Stimulated activated naive CD8-positive, alpha-beta T cell treated with anti-CD3 and anti-CD28 coated beads, Interleukin-15, Interleukin-2, amounts not matched to agents 100 ng/mL and 50 ng/mL, for 24 hours (primary cell): Measurements from ENCODE around the gene STX8.
A peak's percentile ranks its signal among the peaks of the same experiment; 100 is the strongest.

ENCODE experiments used
- H3K27ac Mint-ChIP-seq: one replicate; pipeline ENCODE4 v1.8.0; 2021; ENCODE audit warnings: mild to moderate bottlenecking, mixed read lengths
- H3K27me3 Mint-ChIP-seq: one replicate; pipeline ENCODE4 v1.8.0; 2021; ENCODE audit warnings: mixed read lengths
- H3K36me3 Mint-ChIP-seq: one replicate; pipeline ENCODE4 v1.8.0; 2021; ENCODE audit warnings: low read depth, mixed read lengths
- H3K4me1 Mint-ChIP-seq: one replicate; pipeline ENCODE4 v1.8.0; 2021; ENCODE audit warnings: low read depth, mixed read lengths
- H3K4me3 Mint-ChIP-seq: one replicate; pipeline ENCODE4 v1.8.0; 2021; ENCODE audit warnings: mild to moderate bottlenecking, mixed read lengths
- H3K9me3 Mint-ChIP-seq: one replicate; pipeline ENCODE4 v1.8.0; 2021; ENCODE audit warnings: mixed read lengths

STX8 gene

DNA sequence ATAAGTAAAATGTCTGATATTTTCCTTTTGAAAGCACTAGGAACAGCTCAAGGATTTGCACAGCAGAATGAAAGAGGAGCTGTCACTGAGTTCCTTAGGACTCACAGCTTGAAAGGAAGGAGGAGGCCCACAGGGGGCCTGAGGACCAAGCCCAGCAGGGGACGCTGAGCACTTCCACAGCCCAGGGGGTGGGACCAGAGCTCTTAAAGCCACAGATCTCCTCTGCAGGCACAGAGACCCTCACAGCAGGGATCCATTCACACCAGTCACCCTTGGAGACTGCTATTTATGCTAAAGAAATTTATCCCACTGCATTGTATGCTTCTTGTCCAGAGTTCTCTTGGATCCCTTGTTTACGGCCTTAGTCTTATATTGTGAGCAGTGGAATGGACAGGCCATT, 253.3 kb downstream of the STX8 start:
- Mint-ChIP-seq H3K4me3 (no peak overlapping the region), H3K36me3 (peaks cover 12% of the 10 kb centered on the region), H3K4me1 (no peaks in the 10 kb centered on the region), H3K27ac (no peak overlapping the region), H3K27me3 (no peaks in the 10 kb centered on the region), H3K9me3 (peaks cover 8% of the 10 kb centered on the region)

DNA sequence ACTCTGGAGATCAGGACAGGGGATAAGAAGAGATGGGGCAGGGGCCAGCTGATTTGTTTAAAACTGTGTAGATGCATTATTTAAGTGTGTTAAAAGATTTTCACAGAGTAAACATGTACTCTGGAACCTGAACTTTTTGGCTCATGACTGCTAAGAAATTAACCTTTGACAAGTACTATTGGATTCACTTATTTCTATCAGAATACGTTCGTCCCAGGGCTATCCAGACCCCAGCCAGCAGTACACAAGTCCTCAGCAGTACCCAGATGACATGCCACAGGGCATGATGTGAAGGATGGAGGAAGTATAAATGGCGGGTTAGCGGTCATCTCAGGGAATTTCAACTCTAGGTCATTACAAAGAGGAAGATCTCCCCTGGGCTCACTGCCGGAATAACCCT, 253.7 kb downstream of the STX8 start:
- Mint-ChIP-seq H3K27me3 (no peaks in the 10 kb centered on the region), H3K4me3 (no peak overlapping the region), H3K36me3 (peaks cover 15% of the 10 kb centered on the region), H3K9me3 (peaks cover 11% of the 10 kb centered on the region), H3K4me1 (no peaks in the 10 kb centered on the region), H3K27ac (no peak overlapping the region)

DNA sequence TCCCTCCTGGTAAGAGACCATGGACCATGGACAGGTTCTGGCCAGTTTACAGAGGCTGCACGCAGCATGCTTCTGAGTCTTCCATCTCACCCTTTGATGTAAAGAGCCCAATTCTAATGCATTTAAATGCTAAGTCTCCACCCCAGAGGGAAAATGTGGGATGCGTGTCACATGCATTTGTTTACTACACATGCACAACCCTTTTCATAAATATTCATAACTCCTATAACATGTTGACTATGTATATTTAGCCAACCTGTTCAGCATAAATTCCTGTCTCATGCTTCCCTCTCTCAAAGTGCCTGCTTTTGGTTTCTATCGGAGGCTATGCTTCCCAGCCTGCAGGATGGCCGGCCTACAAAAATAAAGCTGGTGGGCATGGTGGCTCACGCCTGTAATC, 260.3 kb downstream of the STX8 start:
- H3K27me3 Mint-ChIP-seq, result no peaks in the 10 kb centered on the region
- peaks cover 23% of the 10 kb centered on the region for H3K36me3 Mint-ChIP-seq
- H3K9me3 Mint-ChIP-seq, result peaks cover 13% of the 10 kb centered on the region
- no peak overlapping the region for H3K27ac Mint-ChIP-seq
- no peak overlapping the region for H3K4me3 Mint-ChIP-seq
- no peaks in the 10 kb centered on the region for H3K4me1 Mint-ChIP-seq

DNA sequence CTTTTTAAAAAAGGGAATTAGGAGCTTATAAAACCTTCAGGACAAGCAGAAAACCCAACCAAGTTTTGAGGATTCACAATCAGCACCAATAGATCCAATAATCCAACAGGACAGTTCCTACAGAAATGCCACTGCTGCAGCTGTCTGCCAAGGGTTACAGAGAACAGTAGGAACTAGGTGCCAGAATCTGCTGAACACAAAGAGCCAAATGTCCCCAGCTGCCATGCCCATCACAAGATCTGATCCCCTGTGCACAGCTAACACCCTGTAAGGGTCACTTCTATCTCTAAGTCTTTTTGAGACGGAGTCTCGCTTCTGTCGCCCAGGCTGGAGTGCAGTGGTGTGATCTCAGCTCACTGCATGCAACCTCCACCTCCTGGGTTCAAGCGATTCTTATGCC, 262.3 kb downstream of the STX8 start:
- Mint-ChIP-seq H3K27me3 (no peaks in the 10 kb centered on the region), H3K9me3 (peaks cover 8% of the 10 kb centered on the region), H3K36me3 (peaks cover 14% of the 10 kb centered on the region), H3K27ac (no peak overlapping the region), H3K4me1 (no peaks in the 10 kb centered on the region), H3K4me3 (no peak overlapping the region)

DNA sequence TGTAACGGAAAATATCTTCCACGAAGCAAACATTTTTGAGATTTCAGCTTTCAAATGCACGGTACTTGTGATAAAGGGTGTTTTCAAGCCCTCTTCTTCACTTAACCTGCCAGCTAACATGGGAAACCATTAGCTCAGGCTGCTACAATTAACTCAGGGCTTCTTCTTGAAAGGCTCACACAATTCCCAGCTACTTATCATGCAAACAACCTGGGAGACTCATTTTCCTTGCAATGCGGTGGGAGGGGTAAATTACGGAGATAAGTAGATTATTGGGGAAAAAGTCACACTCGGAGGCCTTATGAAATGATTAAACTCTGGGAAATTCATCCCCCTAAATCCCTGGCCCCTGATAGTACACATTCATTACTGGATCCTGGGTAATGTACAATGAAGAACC, 266.4 kb downstream of the STX8 start:
- Mint-ChIP-seq H3K9me3 (no peaks in the 10 kb centered on the region), H3K27me3 (no peaks in the 10 kb centered on the region), H3K36me3 (peaks cover 4% of the 10 kb centered on the region), H3K4me1 (no peaks in the 10 kb centered on the region), H3K27ac (no peak overlapping the region), H3K4me3 (no peak overlapping the region)

DNA sequence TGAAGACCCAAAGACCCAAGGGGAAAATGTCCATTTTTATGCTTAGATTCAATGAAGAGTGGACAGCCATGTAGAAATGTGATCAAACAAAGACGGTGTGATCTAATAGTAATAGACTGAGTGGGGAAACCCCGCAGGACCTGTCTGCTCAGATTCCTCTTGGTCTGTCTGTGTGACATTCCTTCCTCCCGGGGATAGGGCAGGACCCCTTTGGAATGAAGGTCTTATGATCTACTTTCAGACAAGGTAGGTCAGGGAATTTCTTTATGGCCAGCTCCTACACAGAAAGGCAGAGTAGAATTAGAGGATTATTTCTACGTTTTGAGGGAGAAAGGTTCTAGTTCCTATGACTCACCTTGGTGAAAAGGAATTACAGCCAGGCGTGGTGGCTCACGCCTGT, 267.6 kb downstream of the STX8 start:
- no peaks in the 10 kb centered on the region for H3K4me1 Mint-ChIP-seq
- no peak overlapping the region for H3K4me3 Mint-ChIP-seq
- H3K27me3 Mint-ChIP-seq, result no peaks in the 10 kb centered on the region
- peaks cover 4% of the 10 kb centered on the region for H3K36me3 Mint-ChIP-seq
- no peaks in the 10 kb centered on the region for H3K9me3 Mint-ChIP-seq
- H3K27ac Mint-ChIP-seq, result no peak overlapping the region

- peaks cover 2% of the 10 kb centered on the region for H3K36me3 Mint-ChIP-seq
- H3K9me3 Mint-ChIP-seq, result no peaks in the 10 kb centered on the region
- H3K27me3 Mint-ChIP-seq, result no peaks in the 10 kb centered on the region
- H3K4me3 Mint-ChIP-seq, result no peak overlapping the region
- peaks cover 3% of the 10 kb centered on the region for H3K4me1 Mint-ChIP-seq
- H3K27ac Mint-ChIP-seq, result no peak overlapping the region
Measured at GRCh38 chr17:9307313-9307998, 268.2 kb downstream of the STX8 start.

- Mint-ChIP-seq H3K27ac (no peak overlapping the region), H3K9me3 (no peaks in the 10 kb centered on the region), H3K27me3 (no peaks in the 10 kb centered on the region), H3K36me3 (no peaks in the 10 kb centered on the region), H3K4me3 (no peak overlapping the region), H3K4me1 (peaks cover 4% of the 10 kb centered on the region)
Measured at GRCh38 chr17:9306086-9306485, 269.5 kb downstream of the STX8 start.

DNA sequence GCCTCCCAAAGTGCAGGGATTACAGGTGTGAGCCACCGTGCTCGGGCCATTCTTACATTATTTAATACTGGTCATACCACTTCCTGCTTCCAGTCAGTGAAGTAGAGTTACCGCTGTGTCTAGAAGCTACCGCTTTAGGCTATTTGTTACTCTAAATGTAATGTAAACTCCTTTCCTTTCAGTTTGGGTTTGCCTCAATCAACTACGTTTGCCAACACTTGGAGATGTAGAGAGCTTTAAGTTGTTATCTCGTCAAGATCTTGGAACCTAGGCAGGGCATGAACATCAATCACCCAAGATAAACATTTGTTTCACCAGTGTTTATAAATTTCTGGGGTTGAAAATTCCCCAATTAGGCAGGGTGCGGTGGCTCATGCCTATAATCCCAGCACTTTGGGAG, 275.9 kb downstream of the STX8 start:
- Mint-ChIP-seq H3K4me1 (peaks cover 9% of the 10 kb centered on the region), H3K27me3 (no peaks in the 10 kb centered on the region), H3K36me3 (peaks cover 6% of the 10 kb centered on the region), H3K27ac (no peak overlapping the region), H3K9me3 (no peaks in the 10 kb centered on the region), H3K4me3 (no peak overlapping the region)

- no peaks in the 10 kb centered on the region for H3K9me3 Mint-ChIP-seq
- peaks cover 13% of the 10 kb centered on the region for H3K4me1 Mint-ChIP-seq
- no peaks in the 10 kb centered on the region for H3K27me3 Mint-ChIP-seq
- no peak overlapping the region for H3K4me3 Mint-ChIP-seq
- no peak overlapping the region for H3K27ac Mint-ChIP-seq
- H3K36me3 Mint-ChIP-seq, result peaks cover 6% of the 10 kb centered on the region
Measured at GRCh38 chr17:9298776-9299295, 276.8 kb downstream of the STX8 start.

DNA sequence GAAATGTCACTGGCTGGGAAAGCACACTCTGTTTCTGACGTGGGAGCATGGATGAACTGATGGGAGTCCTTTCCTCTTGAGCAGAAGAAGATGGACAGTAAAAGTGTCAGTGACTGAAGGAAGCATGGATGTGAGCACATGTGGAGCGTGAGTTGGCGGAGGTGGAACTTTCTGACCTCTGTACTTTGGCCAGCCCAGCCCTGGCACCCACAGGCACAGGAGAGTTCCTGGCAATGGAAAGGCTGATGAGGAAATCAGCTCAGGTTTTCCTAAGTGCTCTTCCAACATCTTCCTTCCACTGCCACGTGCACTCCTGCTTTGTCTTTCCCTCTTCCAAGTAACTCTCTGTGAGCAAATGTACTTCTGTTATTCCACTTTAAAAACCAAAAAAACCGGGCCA, 277.5 kb downstream of the STX8 start:
- peaks cover 6% of the 10 kb centered on the region for H3K36me3 Mint-ChIP-seq
- H3K27ac Mint-ChIP-seq, result no peak overlapping the region
- H3K9me3 Mint-ChIP-seq, result no peaks in the 10 kb centered on the region
- no peaks in the 10 kb centered on the region for H3K27me3 Mint-ChIP-seq
- H3K4me3 Mint-ChIP-seq, result no peak overlapping the region
- peaks cover 13% of the 10 kb centered on the region for H3K4me1 Mint-ChIP-seq

- Mint-ChIP-seq H3K27ac (peak overlapping the region; percentile 26), H3K4me1 (peaks cover 39% of the 10 kb centered on the region), H3K36me3 (peaks cover 6% of the 10 kb centered on the region), H3K4me3 (no peak overlapping the region), H3K9me3 (no peaks in the 10 kb centered on the region), H3K27me3 (no peaks in the 10 kb centered on the region)
Measured at GRCh38 chr17:9294661-9295210, 280.9 kb downstream of the STX8 start.

- Mint-ChIP-seq H3K27me3 (no peaks in the 10 kb centered on the region), H3K36me3 (peaks cover 3% of the 10 kb centered on the region), H3K9me3 (no peaks in the 10 kb centered on the region), H3K4me1 (peaks cover 52% of the 10 kb centered on the region), H3K27ac (no peak overlapping the region), H3K4me3 (no peak overlapping the region)
Measured at GRCh38 chr17:9292561-9292941, 283.1 kb downstream of the STX8 start.

DNA sequence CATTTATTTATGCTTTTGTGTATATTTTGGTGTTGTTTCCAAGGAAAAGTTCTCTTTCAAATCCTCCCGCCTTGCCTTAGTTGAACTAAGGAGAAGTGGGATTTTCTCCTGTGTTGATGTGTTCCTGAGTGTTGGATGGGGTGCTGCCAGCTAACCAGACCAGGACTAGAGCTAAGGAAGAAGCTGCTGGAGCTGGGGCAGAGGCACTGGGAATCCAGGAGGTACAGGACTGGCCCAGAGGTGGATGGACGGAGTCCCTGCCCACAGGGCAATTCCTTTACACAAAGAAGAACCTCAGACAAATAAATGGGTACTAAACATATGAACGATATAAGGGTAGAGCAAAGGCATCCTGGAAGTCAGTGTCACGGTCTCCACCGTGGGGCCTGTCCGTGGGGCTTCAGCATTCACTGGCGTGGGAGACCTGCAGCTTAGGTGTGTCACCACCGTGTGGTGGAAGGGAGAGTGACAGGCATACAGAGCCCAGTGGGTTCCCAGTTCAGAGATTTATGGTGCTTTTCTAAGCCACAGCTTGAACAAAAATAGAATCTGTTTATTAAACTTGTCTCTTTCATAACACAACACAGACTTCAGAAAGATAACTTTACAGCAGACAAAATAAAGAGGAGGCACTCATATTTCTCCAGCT, 283.6 kb downstream of the STX8 start:
- Mint-ChIP-seq H3K27ac (no peak overlapping the region), H3K4me1 (peaks cover 50% of the 10 kb centered on the region), H3K4me3 (no peak overlapping the region), H3K27me3 (no peaks in the 10 kb centered on the region), H3K36me3 (peaks cover under 1% of the 10 kb centered on the region), H3K9me3 (no peaks in the 10 kb centered on the region)

- H3K9me3 Mint-ChIP-seq, result no peaks in the 10 kb centered on the region
- H3K27me3 Mint-ChIP-seq, result no peaks in the 10 kb centered on the region
- H3K4me1 Mint-ChIP-seq, result peaks cover 56% of the 10 kb centered on the region
- peak overlapping the region; percentile 42 for H3K4me3 Mint-ChIP-seq
- no peaks in the 10 kb centered on the region for H3K36me3 Mint-ChIP-seq
- peak overlapping the region; percentile 61 for H3K27ac Mint-ChIP-seq
Measured at GRCh38 chr17:9290226-9290613, 285.4 kb downstream of the STX8 start.
